IMR-90 (cell line): ENCODE data around the gene MAFG. TPM values are rescaled to one million over a fixed set of nuclear protein-coding genes. Genes with fewer than 3 reads are reported as not detected.

Experiments
- ATAC-seq: fragments of 200-7000 bp; cut with Tn5 transposase; 2 replicates; pipeline ENCODE4 v1.9.1; 2020; ENCODE audit warnings: low read depth, mild to moderate bottlenecking, moderate library complexity
- BruUV-seq: library from RNA; stranded (reverse); fragments of 400-500 nt; replicated peaks from 2 replicates; lab custom pipeline; 2021; lab: Mats Ljungman, UMichigan
- CTCF ChIA-PET: fragments of 300-600 bp; formaldehyde crosslinking; extraction: SDS; loops from one replicate; lab custom pipeline; 2021; ENCODE audit warnings: antibody characterized with exemption; lab: Yijun Ruan, JAX
- POLR2A ChIA-PET: fragments of 300-600 bp; sonication (Branson Sonifier 250); formaldehyde crosslinking; loops from one replicate; lab custom pipeline; 2022; ENCODE audit warnings: antibody characterized with exemption; ENCODE audit not compliant: unreplicated experiment; lab: Charles Lee
- DNase-seq: peaks from one replicate; pipeline ENCODE4 v3.0.0; 2013
- H2AFZ ChIP-seq: replicated peaks from 2 replicates; pipeline ENCODE3; 2013; ENCODE audit warnings: low read length, mild to moderate bottlenecking; ENCODE audit not compliant: poor library complexity
- H2AK5ac ChIP-seq: 2 replicates; pipeline ENCODE4 v1.6.1; 2013; ENCODE audit warnings: low read depth, low read length, inconsistent platforms
- H2AK9ac ChIP-seq: replicated peaks from 2 replicates; pipeline ENCODE3; 2013; ENCODE audit warnings: mild to moderate bottlenecking, low read depth, low read length, moderate library complexity; ENCODE audit not compliant: poor library complexity
- H2BK120ac ChIP-seq: 2 replicates; pipeline ENCODE4 v1.6.1; 2013; ENCODE audit warnings: low read depth, low read length, inconsistent platforms
- H2BK15ac ChIP-seq: 3 replicates; pipeline ENCODE4 v1.6.1; 2013; ENCODE audit warnings: low read depth, low read length, inconsistent platforms
- H2BK20ac ChIP-seq: 2 replicates; pipeline ENCODE4 v1.6.1; 2013; ENCODE audit warnings: low read depth, mild to moderate bottlenecking, inconsistent platforms, low read length, moderate library complexity
- H2BK5ac ChIP-seq: 2 replicates; pipeline ENCODE4 v1.6.1; 2013; ENCODE audit warnings: mild to moderate bottlenecking, low read depth, low read length, inconsistent platforms; ENCODE audit not compliant: poor library complexity, severe bottlenecking
- H3K14ac ChIP-seq: replicated peaks from 2 replicates; pipeline ENCODE4 v1.6.1; 2013; ENCODE audit warnings: low read depth, low read length, inconsistent platforms
- H3K18ac ChIP-seq: 2 replicates; pipeline ENCODE4 v1.6.1; 2013; ENCODE audit warnings: low read depth, low read length, control low read depth
- H3K23ac ChIP-seq: 2 replicates; pipeline ENCODE4 v1.6.1; 2013; ENCODE audit warnings: low read depth, low read length, inconsistent platforms
- H3K27ac ChIP-seq: 2 replicates; pipeline ENCODE4 v1.5.1; 2013; ENCODE audit warnings: mild to moderate bottlenecking, control low read depth, low read length; ENCODE audit not compliant: insufficient read depth
- H3K27me3 ChIP-seq: 2 replicates; pipeline ENCODE4 v1.6.1; 2013; ENCODE audit warnings: low read length; ENCODE audit not compliant: control insufficient read depth, insufficient read depth
- H3K36me3 ChIP-seq: 2 replicates; pipeline ENCODE4 v1.6.1; 2013; ENCODE audit warnings: low read length, mixed read lengths; ENCODE audit not compliant: control insufficient read depth, insufficient read depth
- H3K4ac ChIP-seq: 2 replicates; pipeline ENCODE4 v1.6.1; 2013; ENCODE audit warnings: low read depth, low read length, inconsistent platforms
- H3K4me1 ChIP-seq: 2 replicates; pipeline ENCODE4 v1.6.1; 2013; ENCODE audit warnings: low read length, mixed read lengths; ENCODE audit not compliant: control insufficient read depth, insufficient read depth
- H3K4me2 ChIP-seq: 2 replicates; pipeline ENCODE4 v1.6.1; 2013; ENCODE audit warnings: low read depth, mild to moderate bottlenecking, control low read depth, low read length, moderate library complexity
- H3K4me3 ChIP-seq: 2 replicates; pipeline ENCODE4 v1.5.1; 2013; ENCODE audit warnings: low read depth, mild to moderate bottlenecking, control low read depth, low read length, moderate library complexity; ENCODE audit not compliant: insufficient read depth
- H3K56ac ChIP-seq: 2 replicates; pipeline ENCODE4 v1.6.1; 2013; ENCODE audit warnings: low read length, inconsistent platforms; ENCODE audit not compliant: insufficient read depth; ENCODE audit errors: extremely low read depth
- H3K79me1 ChIP-seq, 2 experiments: 2 replicates each; pipeline ENCODE4 v1.6.1; 2013; ENCODE audit warnings: low read length in 2 of 2, inconsistent platforms in 1 of 2, low read depth in 1 of 2
- H3K9ac ChIP-seq: 2 replicates; pipeline ENCODE4 v1.6.1; 2013; ENCODE audit warnings: low read depth, low read length, control low read depth
- H3K9me1 ChIP-seq: 2 replicates; pipeline ENCODE4 v1.6.1; 2013; ENCODE audit warnings: low read length, inconsistent platforms; ENCODE audit not compliant: insufficient read depth
- H3K9me3 ChIP-seq: 2 replicates; pipeline ENCODE4 v1.6.1; 2013; ENCODE audit warnings: low read length; ENCODE audit not compliant: control insufficient read depth, insufficient read depth
- H4K20me1 ChIP-seq: 2 replicates; pipeline ENCODE4 v1.6.1; 2013; ENCODE audit warnings: low read length, inconsistent platforms; ENCODE audit not compliant: insufficient read depth
- H4K5ac ChIP-seq: 2 replicates; pipeline ENCODE4 v1.6.1; 2013; ENCODE audit warnings: mild to moderate bottlenecking, low read depth, low read length, control low read depth
- H4K8ac ChIP-seq, 2 experiments: 2 replicates each; pipeline ENCODE4 v1.6.1; 2013; ENCODE audit warnings: low read depth in 2 of 2, low read length in 2 of 2, control low read depth in 1 of 2, inconsistent platforms in 1 of 2
- H4K91ac ChIP-seq: 2 replicates; pipeline ENCODE4 v1.6.1; 2013; ENCODE audit warnings: low read depth, low read length, inconsistent platforms; ENCODE audit not compliant: insufficient read depth
- CEBPB ChIP-seq: IDR thresholded peaks from 2 replicates; pipeline ENCODE4 v1.6.1; 2012; ENCODE audit warnings: low read depth, low read length, improper control_type of control experiment
- CTCF ChIP-seq: conservative IDR thresholded peaks from 2 replicates; pipeline ENCODE4 v1.5.1; 2012; ENCODE audit warnings: mild to moderate bottlenecking, low read depth, low read length, improper control_type of control experiment
- ELK1 ChIP-seq: fragments of 150-350 bp; IDR thresholded peaks from 2 replicates; pipeline ENCODE4 v1.6.1; 2016; ENCODE audit warnings: low read depth, mild to moderate bottlenecking, low read length, moderate library complexity, borderline replicate concordance
- MAFK ChIP-seq: IDR thresholded peaks from 2 replicates; pipeline ENCODE4 v1.6.1; 2012; ENCODE audit warnings: low read depth, low read length, improper control_type of control experiment
- MXI1 ChIP-seq: IDR thresholded peaks from 2 replicates; pipeline ENCODE4 v1.6.1; 2012; ENCODE audit warnings: low read depth, mild to moderate bottlenecking, low read length, moderate library complexity, borderline replicate concordance
- SMC3 ChIP-seq: fragments of 150-350 bp; IDR thresholded peaks from 2 replicates; pipeline ENCODE4 v1.6.1; 2016; ENCODE audit warnings: low read depth, mild to moderate bottlenecking, antibody characterized with exemption, low read length, moderate library complexity
- USF2 ChIP-seq: fragments of 150-350 bp; IDR thresholded peaks from 2 replicates; pipeline ENCODE4 v1.6.1; 2017; ENCODE audit warnings: mild to moderate bottlenecking, antibody characterized with exemption, low read length, low read depth
- WGBS, 2 experiments: methylation state at CpG; one replicate each; pipeline versions ENCODE4 v1.1.5 to v1.1.7; 2013; ENCODE audit warnings: missing lambda C conversion rate in 2 of 2; ENCODE audit not compliant: insufficient read length in 1 of 2; ENCODE audit errors: extremely low coverage in 2 of 2; 5-methylcytosine and 5-hydroxymethylcytosine counted together
- dilution Hi-C: fragments of 300-500 bp; cut with HindIII; formaldehyde crosslinking; loops from one replicate; pipeline ENCODE4 v1.14.3; 2018; ENCODE audit warnings: low sequenced_read_pairs; ENCODE audit not compliant: unreplicated experiment
- in situ Hi-C: fragments of 300-500 bp; cut with MboI; formaldehyde crosslinking; loops from 3 replicates; pipeline ENCODE4 v1.14.3; 2019; ENCODE audit warnings: low sequenced_read_pairs, inconsistent platforms, mixed read lengths
- intact Hi-C: fragments of 100-400 bp; cut with micrococcal nuclease; formaldehyde crosslinking; loops from 2 replicates; pipeline ENCODE4 v1.10.0; 2022
- polyA plus RNA-seq, 3 experiments: library from polyadenylated mRNA; depleted of rRNA; stranded (reverse); fragments of >200 nt; gene quantifications; 2 replicates each; pipeline ENCODE4 v1.2.3, GENCODE V29; 2012; ENCODE audit warnings: low replicate concordance in 1 of 3
- total RNA-seq: library from RNA; depleted of rRNA; stranded (reverse); fragments of >200 nt; gene quantifications from 2 replicates; pipeline ENCODE4 v1.2.3, GENCODE V29; 2012

Gene MAFG
- total and polyA plus RNA-seq, 2 of the 4 experiments (the other 2 are of a cell fraction), result 6.1 to 15.4 TPM

GRCh38 chr17:81962499-81963441 is 35.2 kb upstream of the MAFG start (continued):
- TF ChIP-seq MAFK (no peak), SMC3 (no peak)

GRCh38 chr17:81961521-81962498 is 34.3 kb upstream of the MAFG start:
- peaks cover 50% of the 10 kb centered on the region for H3K27me3 ChIP-seq
- dilution Hi-C loops, result no loop called here
- intact Hi-C loops, result loop anchor here (10.0 kb wide), 1 partner anchor 193 kb away; no protein-coding TSS in a partner anchor

More at GRCh38 chr17:81961521-81962498, 34.3 kb upstream of the MAFG start:
- no peaks in the 10 kb centered on the region for H3K36me3 ChIP-seq
- BruUV-seq, result no TSS peak
- H2BK120ac ChIP-seq, result no peak overlapping the region
- no peak overlapping the region for H3K56ac ChIP-seq
- H3K9me3 ChIP-seq, result no peaks in the 10 kb centered on the region
- no peak overlapping the region for H2AK9ac ChIP-seq
- H2BK5ac ChIP-seq, result no peak overlapping the region
- no peak overlapping the region for H2BK20ac ChIP-seq
- no peak overlapping the region for H4K5ac ChIP-seq
- no peaks in the 10 kb centered on the region for H4K20me1 ChIP-seq
- no peak overlapping the region for H3K4me3 ChIP-seq
- peaks cover under 1% of the 10 kb centered on the region; the same call in 1 of the 2 replicates for H3K4me1 ChIP-seq
- H4K8ac ChIP-seq, result no peak overlapping the region
- ChIA-PET CTCF (no interaction called here), POLR2A (no interaction called here)
- ATAC-seq (no peak), DNase-seq (no peak)
- no peak overlapping the region for H4K91ac ChIP-seq
- H3K23ac ChIP-seq, result no peak overlapping the region
- no peak overlapping the region for H3K4ac ChIP-seq
- no peak for TF ChIP-seq USF2
- no peak for TF ChIP-seq MXI1
- TF ChIP-seq CEBPB, result no peak
- no peak for TF ChIP-seq SMC3
- no peak for TF ChIP-seq ELK1
- TF ChIP-seq CTCF, result no peak
- H3K9ac ChIP-seq, result no peak overlapping the region
- H2AFZ ChIP-seq, result no peak overlapping the region
- no peaks in the 10 kb centered on the region for H3K79me1 ChIP-seq
- in situ Hi-C loops, result no loop called here
- no peak overlapping the region for H3K4me2 ChIP-seq
- no peak overlapping the region for H2BK15ac ChIP-seq
- no peak overlapping the region for H3K18ac ChIP-seq
- H2AK5ac ChIP-seq, result no peak overlapping the region
- no peak overlapping the region for H3K27ac ChIP-seq
- no peaks in the 10 kb centered on the region for H3K9me1 ChIP-seq
- H3K14ac ChIP-seq, result no peak overlapping the region
- WGBS, 2 experiments, result 17% methylated on average over 42 of the region's 82 CpGs; no CpG with 5 or more reads in 1 of the 2 experiments
